ENCODE results near the gene AACS.

DNA sequence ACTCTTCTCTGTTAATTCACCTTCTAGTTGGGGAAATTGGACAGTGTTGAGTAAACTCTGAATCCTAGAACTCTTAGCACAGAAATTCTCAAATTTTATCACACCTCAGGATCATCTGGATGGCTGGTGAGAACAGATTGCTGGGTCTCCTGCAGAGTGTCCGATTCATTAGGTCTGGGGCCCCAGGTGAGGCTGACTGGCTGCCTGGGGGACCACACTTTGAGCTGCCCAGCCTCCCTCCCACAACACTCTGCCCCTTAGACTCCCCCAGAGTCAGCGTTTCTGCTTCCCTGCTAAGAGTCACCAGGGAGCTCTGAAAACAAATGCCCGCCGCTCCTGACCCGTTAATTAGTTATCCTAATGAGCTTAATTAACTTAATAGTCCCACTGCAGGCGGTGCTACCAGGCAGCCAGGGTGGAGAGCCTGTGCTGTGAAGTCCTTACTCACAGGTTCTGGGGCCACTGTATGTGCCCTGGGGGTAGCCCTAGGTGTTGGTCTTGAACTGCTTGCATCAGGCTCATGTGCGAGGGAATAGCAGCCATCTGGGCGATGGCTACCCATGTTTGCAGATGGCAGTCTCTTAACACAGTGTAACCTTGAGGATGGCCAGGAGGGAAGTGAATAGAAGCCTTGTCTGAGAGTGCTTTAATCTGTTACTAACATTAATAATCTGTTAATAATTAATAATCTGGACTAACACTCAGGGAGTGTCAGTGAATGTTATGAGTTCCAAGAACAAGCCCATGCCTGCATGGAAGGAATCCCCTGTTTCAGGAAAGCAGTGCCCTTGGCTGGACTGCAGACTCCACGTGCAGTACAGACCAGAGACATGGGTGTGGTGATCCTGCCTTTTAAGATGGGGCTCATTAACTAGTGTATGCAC lies 35.6 kb downstream of the AACS start:
- TF ChIP-seq PKNOX1 (IDR thresholded peaks at IDR 0.05) (no peak), ELF4 (IDR thresholded peaks at IDR 0.05) (no peak), BHLHE40 (IDR thresholded peaks at IDR 0.05; ENCODE audit: borderline replicate concordance) (no peak), SP1 (IDR thresholded peaks at IDR 0.05) (no peak), L3MBTL2 (conservative IDR thresholded peaks at IDR 0.05) (no peak), FOXM1 (IDR thresholded peaks at IDR 0.05; ENCODE audit: borderline replicate concordance) (no peak), FOXK2 (IDR thresholded peaks at IDR 0.05) (no peak), SUZ12 (IDR thresholded peaks at IDR 0.05) (no peak), ARNT (IDR thresholded peaks at IDR 0.05) (no peak), FOXA1 (IDR thresholded peaks at IDR 0.05) (no peak), ZNF384 (IDR thresholded peaks at IDR 0.05) (no peak), HDGF (IDR thresholded peaks at IDR 0.05; ENCODE audit: borderline replicate concordance) (no peak), CTBP1 (IDR thresholded peaks at IDR 0.05; ENCODE audit: borderline replicate concordance) (no peak), LEF1 (IDR thresholded peaks at IDR 0.05; ENCODE audit: borderline replicate concordance) (no peak)
